ENCODE data around the gene RAI1. TPM values are rescaled to one million over a fixed set of nuclear protein-coding genes. Genes with fewer than 3 reads are reported as not detected.

RAI1 gene
- total RNA-seq, 1 donor from 2014 or later: 29.2 TPM

DNA sequence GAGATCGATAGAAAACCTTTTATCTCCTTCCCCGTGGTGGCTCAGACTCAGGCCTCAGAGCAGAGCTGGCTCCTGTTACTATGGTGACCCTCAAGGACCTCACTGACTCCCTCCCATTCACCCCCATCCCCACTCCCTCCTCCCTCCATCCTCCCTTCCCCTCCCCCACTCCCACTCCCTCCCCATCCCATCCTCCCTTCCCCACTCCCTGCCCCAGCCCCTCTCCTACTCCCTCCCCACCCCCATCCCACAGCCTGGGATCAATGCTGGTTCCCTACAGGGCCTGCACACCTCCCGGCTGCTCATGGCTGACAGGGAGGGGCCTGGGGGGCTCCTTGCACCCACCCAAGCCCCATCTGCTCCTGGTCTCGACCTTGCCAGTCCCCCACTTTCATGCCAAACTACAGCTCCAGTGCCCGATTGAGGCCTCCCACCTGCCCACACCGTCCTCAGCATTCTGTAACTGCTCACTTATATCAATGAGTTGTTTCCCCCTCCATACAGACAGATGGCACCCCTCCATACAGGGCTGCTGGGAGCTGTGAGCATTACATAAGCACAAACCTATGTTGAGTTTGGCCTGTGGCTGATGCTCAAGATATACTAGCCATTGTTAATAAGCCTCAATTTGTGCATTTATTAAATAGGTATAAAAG lies 11.6 kb upstream of the RAI1 start:
- no peak for DNase-seq (ENCODE audit: extremely low spot score in 2 of 2)
- Histone ChIP-seq H3K4me3 (no peak overlapping the region), H3K27me3 (no peaks in the 10 kb centered on the region)

GRCh38 chr17:17670701-17671305 lies 10.5 kb upstream of the RAI1 start:
- intact Hi-C loops (cut with DNase I): no loop called here

More for the DNA sequence above, 11.6 kb upstream of the RAI1 start:
- Histone ChIP-seq H3K36me3 (no peaks in the 10 kb centered on the region), H3K4me1 (no peaks in the 10 kb centered on the region), H3K27ac (no peak overlapping the region), H3K9me3 (no peaks in the 10 kb centered on the region)
- no peak for TF ChIP-seq POLR2AphosphoS5 (IDR thresholded peaks at IDR 0.05; ENCODE audit: insufficient read depth in 1 of 2, low read depth in 1 of 2)
- no peak for TF ChIP-seq POLR2A (IDR thresholded peaks at IDR 0.05)
- TF ChIP-seq, protein P1, sequence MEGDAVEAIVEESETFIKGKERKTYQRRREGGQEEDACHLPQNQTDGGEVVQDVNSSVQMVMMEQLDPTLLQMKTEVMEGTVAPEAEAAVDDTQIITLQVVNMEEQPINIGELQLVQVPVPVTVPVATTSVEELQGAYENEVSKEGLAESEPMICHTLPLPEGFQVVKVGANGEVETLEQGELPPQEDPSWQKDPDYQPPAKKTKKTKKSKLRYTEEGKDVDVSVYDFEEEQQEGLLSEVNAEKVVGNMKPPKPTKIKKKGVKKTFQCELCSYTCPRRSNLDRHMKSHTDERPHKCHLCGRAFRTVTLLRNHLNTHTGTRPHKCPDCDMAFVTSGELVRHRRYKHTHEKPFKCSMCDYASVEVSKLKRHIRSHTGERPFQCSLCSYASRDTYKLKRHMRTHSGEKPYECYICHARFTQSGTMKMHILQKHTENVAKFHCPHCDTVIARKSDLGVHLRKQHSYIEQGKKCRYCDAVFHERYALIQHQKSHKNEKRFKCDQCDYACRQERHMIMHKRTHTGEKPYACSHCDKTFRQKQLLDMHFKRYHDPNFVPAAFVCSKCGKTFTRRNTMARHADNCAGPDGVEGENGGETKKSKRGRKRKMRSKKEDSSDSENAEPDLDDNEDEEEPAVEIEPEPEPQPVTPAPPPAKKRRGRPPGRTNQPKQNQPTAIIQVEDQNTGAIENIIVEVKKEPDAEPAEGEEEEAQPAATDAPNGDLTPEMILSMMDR (IDR thresholded peaks at IDR 0.05): no peak
- intact Hi-C loops (cut with DNase I): no loop called here

DNA sequence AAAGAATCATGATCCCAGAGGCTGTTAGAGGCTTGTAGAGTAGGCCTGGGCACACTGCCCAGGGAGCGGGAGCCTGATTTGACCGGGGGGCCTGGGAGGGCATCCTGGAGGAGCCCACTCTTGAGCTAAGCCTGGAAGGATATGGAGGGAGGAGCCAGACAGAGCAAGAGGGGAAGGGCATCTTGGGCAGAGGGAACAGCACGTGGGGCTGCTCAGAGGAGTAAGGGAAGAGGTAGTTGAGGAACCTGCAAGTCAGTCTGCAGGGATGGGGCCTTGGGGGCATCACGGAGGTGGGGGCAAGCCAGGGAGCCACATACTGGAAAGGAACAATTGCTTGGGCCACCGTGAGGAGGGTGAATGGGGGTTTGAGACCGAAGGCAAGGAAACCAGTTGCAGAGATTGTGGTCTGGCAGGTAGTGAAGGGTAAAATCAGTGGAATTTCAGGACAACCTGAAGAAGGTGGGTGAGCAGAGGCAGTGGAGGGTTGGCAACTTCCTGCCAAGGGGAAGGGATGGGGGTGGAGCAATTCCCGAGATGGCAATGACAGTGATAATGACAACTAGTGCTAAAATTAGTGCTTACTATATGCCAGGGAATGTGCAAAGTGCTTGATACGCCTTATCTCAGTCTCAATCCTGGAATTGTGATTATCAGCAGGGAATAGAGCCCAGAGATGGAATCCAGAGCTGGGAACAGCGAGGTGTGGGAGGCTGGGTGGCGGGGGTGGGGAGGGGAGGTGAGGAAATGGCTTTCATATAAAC lies 9.7 kb upstream of the RAI1 start:
- H3K9me3 ChIP-seq: no peaks in the 10 kb centered on the region
- H3K27ac ChIP-seq: no peak overlapping the region
- DNase-seq (ENCODE audit: extremely low spot score in 2 of 2): no peak
- no peaks in the 10 kb centered on the region for H3K36me3 ChIP-seq
- intact Hi-C loops (cut with DNase I): no loop called here
- no peak overlapping the region for H3K4me3 ChIP-seq
- TF ChIP-seq POLR2AphosphoS5 (IDR thresholded peaks at IDR 0.05; ENCODE audit: insufficient read depth in 1 of 2, low read depth in 1 of 2) (no peak), POLR2A (IDR thresholded peaks at IDR 0.05) (no peak)
- TF ChIP-seq, protein P1 (IDR thresholded peaks at IDR 0.05): no peak
- H3K27me3 ChIP-seq: no peaks in the 10 kb centered on the region
- H3K4me1 ChIP-seq: no peaks in the 10 kb centered on the region

More at GRCh38 chr17:17670701-17671305, 10.5 kb upstream of the RAI1 start:
- Histone ChIP-seq H3K4me3 (no peak overlapping the region), H3K27me3 (no peaks in the 10 kb centered on the region), H3K36me3 (no peaks in the 10 kb centered on the region), H3K4me1 (no peaks in the 10 kb centered on the region), H3K9me3 (no peaks in the 10 kb centered on the region), H3K27ac (no peak overlapping the region)
- TF ChIP-seq POLR2AphosphoS5 (IDR thresholded peaks at IDR 0.05; ENCODE audit: insufficient read depth in 1 of 2, low read depth in 1 of 2): no peak
- TF ChIP-seq POLR2A (IDR thresholded peaks at IDR 0.05): no peak
- TF ChIP-seq, protein P1 (IDR thresholded peaks at IDR 0.05): no peak
- no peak for DNase-seq (ENCODE audit: extremely low spot score in 2 of 2)

DNA sequence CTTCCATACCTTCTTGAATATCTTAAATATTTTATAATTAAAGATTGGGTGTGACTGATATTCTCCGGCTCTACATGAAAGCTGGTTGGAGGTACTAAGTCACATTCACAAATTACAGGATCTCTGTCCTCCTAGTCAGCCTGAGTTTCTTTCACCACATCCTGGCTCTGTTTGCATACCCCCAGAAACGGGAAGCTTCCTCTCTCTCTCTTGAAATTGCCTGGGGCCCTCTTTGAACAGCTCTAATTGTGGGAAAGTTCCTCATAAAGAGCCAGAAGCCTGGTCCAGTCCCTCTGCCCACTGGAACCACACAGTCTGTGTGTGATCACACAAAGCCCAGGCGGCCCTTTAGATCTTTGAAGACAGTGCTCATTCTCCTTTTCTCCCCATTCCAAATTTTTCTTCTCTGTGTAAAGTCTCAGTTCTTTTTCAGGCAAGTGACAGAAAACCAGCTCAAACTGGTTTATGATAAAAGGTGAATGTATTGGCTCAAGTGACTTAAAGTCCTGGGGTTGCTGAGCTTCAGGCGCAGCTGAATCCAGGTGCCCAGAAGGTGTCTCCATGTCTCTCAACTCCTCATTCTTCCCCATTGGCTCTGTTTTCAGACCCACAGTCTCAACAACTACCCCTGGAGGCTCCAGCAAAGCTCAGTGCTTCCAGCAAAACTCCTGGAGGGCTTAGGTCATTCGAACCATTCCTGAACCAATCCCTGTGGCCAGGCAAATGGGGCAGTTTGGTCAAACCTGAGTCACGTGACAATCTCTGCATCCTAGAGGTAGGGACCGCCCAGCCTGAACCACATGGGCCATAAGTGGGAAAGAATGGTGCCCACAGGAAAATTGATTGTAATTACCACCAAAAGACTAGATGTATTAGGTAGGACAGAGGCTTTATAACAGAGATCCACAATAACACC lies 8.5 kb upstream of the RAI1 start:
- TF ChIP-seq POLR2A (IDR thresholded peaks at IDR 0.05) (no peak), POLR2AphosphoS5 (IDR thresholded peaks at IDR 0.05; ENCODE audit: insufficient read depth in 1 of 2, low read depth in 1 of 2) (no peak)
- TF ChIP-seq, protein P1 (IDR thresholded peaks at IDR 0.05): no peak
- intact Hi-C loops (cut with DNase I): no loop called here
- no peaks in the 10 kb centered on the region for H3K36me3 ChIP-seq
- H3K4me3 ChIP-seq: no peak overlapping the region
- no peak overlapping the region for H3K27ac ChIP-seq
- H3K4me1 ChIP-seq: no peaks in the 10 kb centered on the region
- DNase-seq (ENCODE audit: extremely low spot score in 2 of 2): no peak
- no peaks in the 10 kb centered on the region for H3K9me3 ChIP-seq
- no peaks in the 10 kb centered on the region for H3K27me3 ChIP-seq
